Limb (tissue), 2 donors: ENCODE measurements around the gene SDCCAG8.

Experiments
- DNase-seq, 2 donors: peaks; one replicate each; pipeline ENCODE4 v3.0.0-alpha.2; 2016; ENCODE audit errors: extremely low spot score in 2 of 2

SDCCAG8 gene

GRCh38 chr1:243420016-243420945 is 164.4 kb downstream of the SDCCAG8 start:
- DNase-seq, result no peak

DNA sequence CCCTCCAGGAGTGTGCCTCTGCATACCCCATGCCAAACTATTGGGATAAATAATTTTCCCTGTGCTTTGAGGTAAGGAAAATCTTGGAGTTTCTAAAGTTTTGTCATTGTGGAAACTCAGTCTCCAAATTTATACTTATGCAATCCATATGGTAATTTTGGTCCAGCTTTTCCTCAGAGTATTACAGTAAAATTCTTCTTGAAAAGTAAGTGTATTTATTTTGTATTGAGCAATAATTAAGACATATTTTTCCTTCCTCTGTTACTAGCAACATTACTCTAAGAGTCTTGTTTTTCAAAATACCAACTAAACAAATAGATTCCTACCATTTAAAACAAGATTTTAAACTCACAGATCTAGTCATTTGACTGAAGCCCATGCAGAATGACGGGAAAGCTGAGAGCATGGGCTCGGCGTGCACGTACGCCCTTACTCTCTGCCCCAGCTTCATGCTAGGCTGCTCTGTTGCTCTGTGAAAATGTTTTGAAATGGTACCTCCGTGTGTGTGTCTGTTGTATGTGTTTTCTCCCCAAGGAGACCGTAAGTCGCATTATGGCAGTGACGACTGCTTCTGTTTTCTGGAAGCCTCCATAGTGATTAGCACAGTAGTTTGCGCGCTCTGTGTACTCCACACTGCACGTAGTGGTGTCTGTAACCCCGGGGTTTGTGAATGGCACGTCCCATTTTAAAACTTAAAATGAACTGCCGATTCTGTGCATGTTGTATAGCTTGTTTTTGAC is 165.3 kb downstream of the SDCCAG8 start:
- no peak for DNase-seq

DNA sequence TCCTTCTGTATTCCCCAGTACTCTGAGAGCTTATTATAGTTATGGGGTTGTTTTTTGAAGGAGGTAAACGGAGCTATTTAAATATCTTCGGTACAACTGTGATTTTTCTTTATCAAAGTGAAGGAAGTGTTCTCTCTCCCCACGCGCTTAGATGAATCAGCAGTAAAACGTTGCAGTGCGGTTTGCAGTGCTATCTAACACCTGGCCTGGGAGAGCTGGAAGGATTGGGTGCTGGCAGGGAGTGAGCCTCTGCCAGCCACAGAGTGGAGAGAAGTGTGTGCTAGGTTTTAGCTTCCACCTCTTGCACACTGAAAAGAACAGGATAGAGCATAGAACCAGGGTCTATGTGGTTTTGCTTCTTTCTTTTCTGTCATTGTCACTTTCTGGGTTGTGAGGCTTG is 165.9 kb downstream of the SDCCAG8 start:
- DNase-seq, result no peak

DNA sequence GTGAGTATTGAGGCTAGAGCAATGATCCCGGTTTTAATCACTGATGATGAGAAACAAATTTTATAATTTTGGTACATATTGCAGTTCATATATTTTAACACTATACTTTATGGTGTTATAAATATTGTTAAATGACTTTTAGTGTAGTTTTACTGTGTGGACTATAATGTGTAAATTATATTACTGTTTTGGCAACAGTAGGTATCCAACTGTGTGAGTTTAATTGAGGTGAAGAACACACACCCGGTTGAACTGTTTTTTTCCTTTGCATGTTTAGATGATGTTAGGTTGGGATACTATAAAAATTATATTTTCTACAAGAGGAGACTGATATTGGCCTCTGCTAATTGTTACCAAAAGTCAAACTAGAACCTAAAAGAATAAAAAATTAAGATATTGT is 166.5 kb downstream of the SDCCAG8 start:
- no peak for DNase-seq

GRCh38 chr1:243428084-243428483 is 172.2 kb downstream of the SDCCAG8 start:
- DNase-seq, result no peak

DNA sequence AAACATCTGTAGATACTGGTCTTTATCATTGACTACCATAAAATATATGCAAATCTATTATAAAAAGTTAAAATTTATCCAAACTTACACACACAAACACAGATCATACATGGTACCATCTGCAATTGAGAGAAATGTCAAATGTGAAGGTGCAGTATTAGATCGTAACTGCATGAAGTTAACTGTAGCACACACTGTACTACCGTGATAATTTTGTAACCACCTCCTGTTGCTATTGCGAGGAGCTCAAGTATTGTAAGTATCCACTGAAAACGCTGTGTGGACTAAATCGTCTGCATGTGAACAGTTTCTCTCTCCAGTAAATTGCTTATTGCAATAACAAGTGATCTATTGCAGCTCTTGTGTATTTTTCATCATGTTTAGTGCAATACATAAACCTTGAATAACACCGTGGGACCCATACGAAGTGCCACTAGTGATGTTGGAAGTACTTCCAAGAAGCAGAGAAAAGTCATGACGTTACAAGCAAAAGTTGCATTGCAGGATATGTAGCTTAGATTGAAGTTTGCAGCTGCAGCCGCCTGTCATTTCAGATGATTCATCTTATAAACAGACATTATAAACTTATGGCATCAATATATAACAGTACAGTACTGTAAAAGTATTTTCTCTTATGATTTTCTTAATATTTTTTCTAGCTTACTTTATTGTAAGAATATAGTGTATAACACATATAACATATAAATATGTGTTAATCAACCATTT is 172.9 kb downstream of the SDCCAG8 start:
- DNase-seq, result no peak

DNA sequence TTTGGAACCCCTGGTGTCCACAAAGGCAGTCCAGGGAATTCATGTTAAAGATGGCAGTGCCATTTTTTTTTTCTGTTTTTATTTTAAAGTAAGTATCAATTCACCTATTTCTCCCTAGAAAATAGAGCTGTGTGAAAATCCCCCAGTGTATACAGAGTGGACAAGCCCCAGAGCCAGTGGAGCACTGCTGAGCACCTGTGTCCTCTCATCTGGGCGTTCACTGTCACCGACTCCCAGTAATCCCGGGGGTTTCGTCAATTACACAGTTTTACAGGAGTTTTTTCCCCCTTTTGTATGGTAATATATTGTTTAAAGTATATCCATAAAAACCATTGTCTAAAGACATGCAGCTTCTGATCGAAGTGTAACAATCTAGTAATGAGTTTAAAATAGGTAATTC is 175.8 kb downstream of the SDCCAG8 start:
- DNase-seq, result no peak

DNA sequence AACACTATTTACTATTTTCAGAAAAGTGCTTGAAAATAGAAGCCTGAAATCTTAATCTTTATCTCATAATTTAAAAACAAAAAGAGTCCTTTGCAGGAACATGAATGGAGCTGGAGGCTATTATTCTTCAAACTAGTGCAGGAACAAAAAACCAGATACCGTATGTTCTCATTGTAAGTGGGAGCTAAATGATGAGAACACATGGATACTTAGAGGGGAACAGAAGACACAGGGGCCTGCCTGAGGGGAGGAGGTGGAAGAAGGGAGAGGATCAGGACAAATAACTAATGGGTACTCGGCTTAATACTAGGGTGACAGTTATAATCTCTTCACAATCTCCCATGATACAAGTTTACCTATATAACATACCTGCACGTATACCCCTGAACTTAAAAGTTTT is 176.3 kb downstream of the SDCCAG8 start:
- no peak for DNase-seq

DNA sequence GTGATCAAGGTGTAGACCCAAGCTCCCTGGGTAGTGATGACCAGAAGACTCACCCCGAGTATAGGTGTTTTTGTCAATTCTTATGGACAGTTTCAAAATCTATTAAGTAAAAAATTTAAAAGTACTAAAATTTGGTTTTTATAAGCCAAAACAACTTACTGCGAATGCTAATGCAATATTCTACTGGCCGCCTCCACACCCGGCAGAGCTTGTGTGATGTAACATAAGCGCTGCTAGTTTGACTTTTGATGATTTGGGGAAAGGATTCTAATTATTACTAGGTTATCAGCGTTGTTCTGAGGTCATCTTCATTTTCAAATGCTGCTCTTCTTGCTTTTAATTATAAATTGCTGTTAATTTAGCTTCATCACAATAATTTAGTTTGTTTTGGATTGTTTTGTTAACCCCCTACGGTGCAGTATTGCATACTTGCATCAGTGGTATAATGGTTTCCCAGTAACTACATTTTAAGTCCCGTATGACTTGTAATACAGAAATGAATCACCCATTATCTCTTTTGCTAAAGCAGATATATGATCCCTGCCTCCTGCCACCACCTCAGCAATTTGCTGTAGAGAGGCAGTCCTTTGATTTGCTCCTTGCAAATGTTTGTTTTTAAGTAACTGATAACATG is 178.0 kb downstream of the SDCCAG8 start:
- DNase-seq, result no peak

- DNase-seq, result no peak
Measured at GRCh38 chr1:243434594-243434993, 178.8 kb downstream of the SDCCAG8 start.

DNA sequence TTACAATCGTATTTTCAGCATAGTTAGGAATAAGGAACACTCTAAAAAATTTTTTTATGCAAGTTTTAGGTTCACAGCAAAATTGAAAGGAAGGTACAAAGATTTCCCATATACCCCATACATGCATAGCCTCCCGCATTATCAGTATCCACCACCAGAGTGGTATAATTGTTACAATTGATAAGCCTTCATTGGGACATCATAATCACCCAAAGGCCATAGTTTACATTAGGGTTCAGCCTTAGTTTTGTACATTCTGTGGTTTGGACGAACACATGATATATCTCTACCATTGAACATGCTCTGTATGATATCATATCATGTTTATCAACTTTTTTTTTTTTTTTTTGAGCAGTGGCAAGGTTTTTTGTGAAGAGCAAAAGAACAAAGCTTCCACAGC is 180.0 kb downstream of the SDCCAG8 start:
- DNase-seq, result no peak

GRCh38 chr1:243438146-243438545 is 182.3 kb downstream of the SDCCAG8 start:
- no peak for DNase-seq

- no peak for DNase-seq
Measured at GRCh38 chr1:243438815-243439214, 183.0 kb downstream of the SDCCAG8 start.

GRCh38 chr1:243440406-243440805 is 184.6 kb downstream of the SDCCAG8 start:
- no peak for DNase-seq

- no peak for DNase-seq
Measured at GRCh38 chr1:243441601-243442000, 185.8 kb downstream of the SDCCAG8 start.

GRCh38 chr1:243443557-243443956 is 187.7 kb downstream of the SDCCAG8 start:
- no peak for DNase-seq

DNA sequence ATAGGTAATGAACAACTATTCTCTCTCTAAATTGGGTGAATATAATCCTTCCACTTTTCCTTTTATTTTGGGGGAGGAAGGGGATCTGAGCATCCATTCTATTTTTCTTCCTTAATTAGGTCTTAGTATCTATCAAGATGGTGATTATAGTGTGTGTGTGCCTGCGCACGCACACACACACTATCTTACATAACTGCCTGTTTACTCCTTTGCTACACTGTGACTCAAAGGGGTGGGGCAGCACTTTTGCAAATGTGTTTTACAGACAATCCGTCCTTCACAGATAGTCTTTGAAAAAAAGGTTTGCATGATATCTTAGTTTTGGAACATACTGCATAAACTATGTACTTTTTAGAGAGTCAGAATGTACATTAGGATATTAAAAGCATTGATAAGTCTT is 191.5 kb downstream of the SDCCAG8 start:
- no peak for DNase-seq

DNA sequence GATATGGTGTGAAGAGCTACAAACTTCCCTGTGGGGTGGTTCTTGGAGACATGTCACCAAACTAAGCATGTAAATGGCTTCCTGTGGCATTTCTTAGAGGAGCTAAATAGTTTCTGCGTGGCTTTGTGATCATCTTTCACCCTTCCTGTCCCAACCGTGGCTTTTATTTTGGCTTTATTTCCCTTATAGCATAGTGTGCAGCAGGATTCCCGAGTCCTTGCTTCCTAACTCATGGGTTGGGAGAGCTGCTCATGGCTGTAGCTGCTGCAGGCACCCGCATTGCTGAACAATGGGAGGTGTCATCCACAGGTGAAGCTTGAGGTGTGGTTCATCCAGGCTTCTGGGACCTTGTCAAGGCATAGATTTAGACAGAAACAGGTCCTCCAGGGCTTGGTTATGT is 192.0 kb downstream of the SDCCAG8 start:
- no peak for DNase-seq

DNA sequence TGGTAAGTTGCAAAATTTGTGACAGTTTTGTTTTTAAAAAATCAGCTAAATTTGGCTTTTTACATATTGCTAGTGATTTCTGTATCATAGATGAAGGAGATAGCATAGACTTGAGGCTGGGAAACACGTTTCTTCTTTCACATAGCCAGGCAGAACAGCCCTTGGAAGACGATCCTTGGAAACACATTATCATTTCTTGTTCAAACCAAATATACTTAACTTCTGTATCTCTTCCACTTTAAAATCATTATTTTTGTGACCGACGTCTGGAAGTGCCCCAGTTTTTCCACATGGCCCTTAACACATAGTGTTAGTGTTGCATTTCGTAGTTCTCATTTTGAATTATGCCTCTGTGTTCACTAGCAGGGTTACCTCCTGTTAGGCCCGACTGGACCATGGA is 193.5 kb downstream of the SDCCAG8 start:
- no peak for DNase-seq

DNA sequence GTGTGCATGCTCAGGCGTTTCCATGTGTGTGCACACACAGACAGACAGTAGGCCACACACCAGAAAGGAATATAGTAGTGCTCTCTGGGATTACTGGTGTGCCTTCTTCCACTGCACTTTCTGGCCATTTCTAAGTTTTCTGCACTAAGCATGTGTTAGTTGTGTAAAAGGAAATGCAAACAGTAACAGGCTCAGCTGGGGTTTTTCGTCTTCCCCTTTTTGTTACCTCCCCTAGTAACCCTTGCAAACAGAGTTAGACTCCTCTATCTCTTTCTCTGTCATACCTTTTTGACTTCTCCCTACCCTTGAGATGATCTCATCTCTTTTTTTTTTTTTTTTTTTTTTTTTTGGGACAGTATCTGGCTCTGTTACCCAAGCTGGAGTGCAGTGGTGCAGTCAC is 196.3 kb downstream of the SDCCAG8 start:
- DNase-seq, result no peak

DNA sequence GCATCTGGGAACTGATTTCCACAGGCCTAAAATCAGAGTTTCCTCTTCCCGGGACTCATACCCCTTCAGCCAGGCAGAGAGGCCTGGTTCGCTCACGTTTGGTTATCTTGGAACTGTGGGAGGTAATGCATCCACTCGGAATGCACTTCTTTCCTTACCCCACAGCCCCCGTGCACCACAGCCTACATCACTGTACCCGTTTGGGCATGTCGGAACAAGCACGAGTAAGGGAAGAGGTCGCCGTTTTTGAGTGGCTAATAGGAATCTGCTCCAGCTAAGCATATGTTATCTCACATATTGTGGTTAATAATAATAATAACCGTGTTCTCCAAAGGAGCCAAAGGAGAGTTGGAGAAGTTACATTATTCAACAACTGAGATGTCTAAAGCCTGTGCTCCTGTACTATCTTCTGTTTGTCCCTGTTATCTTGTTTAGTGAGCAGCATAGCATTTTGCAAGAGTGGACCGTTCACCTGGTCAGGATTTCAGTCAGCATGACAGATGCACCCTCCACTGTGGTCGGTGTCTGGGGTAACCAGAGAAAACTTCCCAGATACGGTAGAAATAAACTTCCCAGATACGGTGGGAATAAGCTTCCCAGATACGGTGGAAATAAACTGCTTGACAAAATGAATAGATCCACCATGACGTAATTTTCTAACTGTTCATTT is 198.6 kb downstream of the SDCCAG8 start:
- no peak for DNase-seq
